Measurements from ENCODE around the gene SLC25A34.

Gene SLC25A34

GRCh38 chr1:15704526-15705183 lies 31.4 kb upstream of the SLC25A34 start:
- TF ChIP-seq CTCF (conservative IDR thresholded peaks at IDR 0.05; ENCODE audit: control insufficient read depth, insufficient read depth, low read depth, low read length), result no peak
- peak; percentile 59 for DNase-seq (ENCODE audit: low read depth)
- no peak overlapping the region for H3K4me3 ChIP-seq (ENCODE audit: control insufficient read depth, low read depth, low read length)

GRCh38 chr1:15705184-15705566 lies 30.9 kb upstream of the SLC25A34 start:
- H3K4me3 ChIP-seq (ENCODE audit: control insufficient read depth, low read depth, low read length), result no peak overlapping the region
- no peak for TF ChIP-seq CTCF (conservative IDR thresholded peaks at IDR 0.05; ENCODE audit: control insufficient read depth, insufficient read depth, low read depth, low read length)
- no peak for DNase-seq (ENCODE audit: low read depth)

DNA sequence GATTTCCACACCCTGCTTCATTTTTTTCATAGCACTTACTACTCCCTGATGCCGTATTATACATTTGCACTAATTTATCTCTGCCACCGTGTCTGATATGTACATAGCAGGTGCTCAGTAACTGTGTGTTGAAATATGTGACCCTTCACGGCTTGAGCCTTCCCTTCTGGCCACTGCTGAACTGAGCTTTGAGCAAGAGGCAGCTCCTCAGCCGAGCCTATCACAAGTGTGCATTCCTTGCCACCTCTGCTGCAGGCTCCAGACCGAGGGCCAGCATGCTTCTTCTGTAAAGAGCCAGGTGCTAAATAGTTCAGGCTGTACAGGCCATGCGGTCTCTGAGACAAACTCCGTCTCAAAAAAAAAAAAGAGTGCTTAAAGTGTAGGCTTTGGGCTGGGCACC lies 29.3 kb upstream of the SLC25A34 start:
- no peak for DNase-seq (ENCODE audit: low read depth)
- no peak overlapping the region for H3K4me3 ChIP-seq (ENCODE audit: control insufficient read depth, low read depth, low read length)
- no peak for TF ChIP-seq CTCF (conservative IDR thresholded peaks at IDR 0.05; ENCODE audit: control insufficient read depth, insufficient read depth, low read depth, low read length)

- TF ChIP-seq CTCF (conservative IDR thresholded peaks at IDR 0.05; ENCODE audit: control insufficient read depth, insufficient read depth, low read depth, low read length), result no peak
- DNase-seq (ENCODE audit: low read depth), result no peak
- H3K4me3 ChIP-seq (ENCODE audit: control insufficient read depth, low read depth, low read length), result no peak overlapping the region
Observed at GRCh38 chr1:15707239-15707925, 28.7 kb upstream of the SLC25A34 start.

GRCh38 chr1:15708486-15709137 lies 27.4 kb upstream of the SLC25A34 start:
- no peak for TF ChIP-seq CTCF (conservative IDR thresholded peaks at IDR 0.05; ENCODE audit: control insufficient read depth, insufficient read depth, low read depth, low read length)
- DNase-seq (ENCODE audit: low read depth), result no peak
- no peak overlapping the region for H3K4me3 ChIP-seq (ENCODE audit: control insufficient read depth, low read depth, low read length)

- TF ChIP-seq CTCF (conservative IDR thresholded peaks at IDR 0.05; ENCODE audit: control insufficient read depth, insufficient read depth, low read depth, low read length), result no peak
- no peak overlapping the region for H3K4me3 ChIP-seq (ENCODE audit: control insufficient read depth, low read depth, low read length)
- DNase-seq (ENCODE audit: low read depth), result no peak
Observed at GRCh38 chr1:15709226-15709625, 26.8 kb upstream of the SLC25A34 start.
